Endothelial cell of umbilical vein (primary cell): Measurements from ENCODE around the gene IGSF9.

Experiments
- CTCF ChIP-seq, 2 donors: IDR thresholded peaks; 1 replicate in 1 of 2; 2 replicates in 1 of 2; pipeline ENCODE4 v1.5.1; 2011; ENCODE audit warnings: low read length in 2 of 2, mild to moderate bottlenecking in 2 of 2, moderate library complexity in 2 of 2, control low read depth in 1 of 2, inconsistent platforms in 1 of 2, low read depth in 1 of 2; ENCODE audit not compliant: insufficient read depth in 1 of 2; ENCODE audit errors: extremely low read depth in 1 of 2
- EZH2 ChIP-seq: IDR thresholded peaks from 2 replicates; pipeline ENCODE4 v1.6.1; 2012; ENCODE audit warnings: borderline replicate concordance, low read depth, mild to moderate bottlenecking, moderate library complexity, low read length, inconsistent platforms; ENCODE audit not compliant: severe bottlenecking
- FOS ChIP-seq: IDR thresholded peaks from 2 replicates; pipeline ENCODE4 v1.6.1; 2011; ENCODE audit warnings: mild to moderate bottlenecking, low read length, moderate library complexity, borderline replicate concordance; ENCODE audit not compliant: insufficient read depth
- GATA2 ChIP-seq: IDR thresholded peaks from 2 replicates; pipeline ENCODE4 v1.7.0; 2011; ENCODE audit warnings: low read depth, mild to moderate bottlenecking, moderate library complexity, mixed read lengths, low read length; ENCODE audit not compliant: insufficient read length, insufficient read depth
- JUN ChIP-seq: IDR thresholded peaks from 2 replicates; pipeline ENCODE4 v1.6.1; 2011; ENCODE audit warnings: borderline replicate concordance, low read depth; ENCODE audit not compliant: insufficient read length, insufficient read depth
- MAX ChIP-seq: IDR thresholded peaks from 2 replicates; pipeline ENCODE4 v1.6.1; 2011; ENCODE audit not compliant: insufficient read depth, insufficient read length
- MYC ChIP-seq: IDR thresholded peaks from one replicate; pipeline ENCODE4 v1.6.1; 2011; ENCODE audit warnings: mild to moderate bottlenecking, low read depth, low read length
- POLR2A ChIP-seq: IDR thresholded peaks from 2 replicates; pipeline ENCODE4 v1.6.1; 2012; ENCODE audit warnings: low read depth, mild to moderate bottlenecking, control low read depth, low read length
- POLR2AphosphoS5 ChIP-seq: IDR thresholded peaks from 2 replicates; pipeline ENCODE4 v1.6.1; 2012; ENCODE audit warnings: low read depth, mild to moderate bottlenecking, control low read depth, low read length, moderate library complexity; ENCODE audit not compliant: insufficient read depth

GRCh38 chr1:159992161-159992560 is 46.7 kb upstream of the IGSF9 start:
- TF ChIP-seq POLR2A (no peak), JUN (no peak), GATA2 (no peak), CTCF (IDR thresholded peaks at IDR 0.05; ENCODE audit: extremely low read depth in 1 of 2, insufficient read depth in 1 of 2, low read depth in 1 of 2, low read length in 2 of 2) (no peak), POLR2AphosphoS5 (no peak), EZH2 (no peak), MAX (no peak), MYC (no peak), FOS (no peak)
